GM23338 (cell line): ENCODE results near the gene RAB9B. TPM values are rescaled to one million over a fixed set of nuclear protein-coding genes. Genes with fewer than 3 reads are reported as not detected.

Experiments used
- ATAC-seq: fragments of 200-7000 bp; cut with Tn5 transposase; 3 replicates; pipeline ENCODE4 v1.9.1; 2020
- DNase-seq: peaks from one replicate; pipeline ENCODE4 v3.0.0-alpha.2; 2015; ENCODE audit warnings: low spot score
- H2AFZ ChIP-seq: fragments of 200-600 bp; sonication (generic); 2 replicates; pipeline ENCODE4 v1.8.0; 2016; ENCODE audit warnings: antibody characterized with exemption, mild to moderate bottlenecking, moderate library complexity
- H3F3A ChIP-seq: fragments of 200-600 bp; sonication (generic); replicated peaks from 2 replicates; pipeline ENCODE4 v1.8.0; 2017; ENCODE audit warnings: antibody characterized with exemption, mixed run types, low read depth
- H3K27ac ChIP-seq: fragments of 200-600 bp; sonication (generic); 2 replicates; pipeline ENCODE4 v1.6.1; 2016; ENCODE audit warnings: low read depth
- H3K27me3 ChIP-seq: fragments of 200-600 bp; sonication (generic); 2 replicates; pipeline ENCODE4 v1.8.0; 2016; ENCODE audit warnings: mild to moderate bottlenecking, mixed run types, moderate library complexity; ENCODE audit not compliant: insufficient read depth
- H3K36me3 ChIP-seq: fragments of 200-600 bp; sonication (generic); 2 replicates; pipeline ENCODE4 v1.8.0; 2016; ENCODE audit warnings: mild to moderate bottlenecking; ENCODE audit not compliant: insufficient read depth
- H3K4me1 ChIP-seq: fragments of 200-600 bp; sonication (generic); 2 replicates; pipeline ENCODE4 v1.8.0; 2016; ENCODE audit warnings: mild to moderate bottlenecking, moderate library complexity; ENCODE audit not compliant: insufficient read depth
- H3K4me2 ChIP-seq: fragments of 200-600 bp; sonication (generic); 2 replicates; pipeline ENCODE4 v1.7.1; 2017; ENCODE audit warnings: mixed run types
- H3K4me3 ChIP-seq: fragments of 200-600 bp; sonication (generic); 2 replicates; pipeline ENCODE4 v1.6.1; 2016; ENCODE audit warnings: mixed run types
- H3K79me2 ChIP-seq: fragments of 200-600 bp; sonication (generic); replicated peaks from 2 replicates; pipeline ENCODE4 v1.8.0; 2017; ENCODE audit warnings: mild to moderate bottlenecking; ENCODE audit not compliant: insufficient read depth
- H3K9me2 ChIP-seq: fragments of 200-600 bp; sonication (generic); 2 replicates; pipeline ENCODE4 v1.8.0; 2017; ENCODE audit not compliant: insufficient read depth
- H4K20me1 ChIP-seq: fragments of 200-600 bp; sonication (generic); replicated peaks from 2 replicates; pipeline ENCODE4 v1.8.0; 2017; ENCODE audit warnings: mild to moderate bottlenecking; ENCODE audit not compliant: insufficient read depth
- H3K27ac Mint-ChIP-seq: 2 replicates; pipeline ENCODE4 v1.8.0; 2020; ENCODE audit warnings: inconsistent platforms, mild to moderate bottlenecking, moderate library complexity, mixed read lengths
- H3K27me3 Mint-ChIP-seq: 3 replicates; pipeline ENCODE4 v1.8.0; 2022; ENCODE audit warnings: low read depth, mild to moderate bottlenecking, moderate library complexity, mixed read lengths, inconsistent platforms; ENCODE audit not compliant: insufficient read depth, poor library complexity
- H3K36me3 Mint-ChIP-seq: 3 replicates; pipeline ENCODE4 v1.8.0; 2021; ENCODE audit warnings: low read depth, mild to moderate bottlenecking, inconsistent platforms, moderate library complexity, mixed read lengths
- H3K4me1 Mint-ChIP-seq: 3 replicates; pipeline ENCODE4 v1.8.0; 2020; ENCODE audit warnings: mild to moderate bottlenecking, inconsistent platforms, mixed read lengths
- H3K4me3 Mint-ChIP-seq: 3 replicates; pipeline ENCODE4 v1.8.0; 2021; ENCODE audit warnings: moderate library complexity, mild to moderate bottlenecking, inconsistent platforms, mixed read lengths
- H3K9me3 Mint-ChIP-seq: 3 replicates; pipeline ENCODE4 v1.8.0; 2020; ENCODE audit warnings: moderate library complexity, mild to moderate bottlenecking, inconsistent platforms, mixed read lengths
- CREB1 ChIP-seq: fragments of 250-450 bp; sonication (Bioruptor Pico); IDR thresholded peaks from 2 replicates; pipeline ENCODE4 v1.5.0; 2020; ENCODE audit warnings: low read depth, mild to moderate bottlenecking, moderate library complexity
- CTCF ChIP-seq, 2 experiments: fragments of 200-600 bp in 1 of 2; sonication (generic) in 1 of 2; conservative IDR thresholded peaks; 2 replicates each; pipeline versions ENCODE4 v1.5.1 to v1.6.1; 2016 to 2017; ENCODE audit warnings: antibody characterized with exemption in 2 of 2, low read depth in 2 of 2, mild to moderate bottlenecking in 2 of 2, moderate library complexity in 1 of 2
- ETS1 ChIP-seq: IDR thresholded peaks from 2 replicates; pipeline ENCODE4 v1.6.1; 2016; ENCODE audit warnings: antibody characterized with exemption
- EZH2 ChIP-seq: fragments of 200-600 bp; sonication (generic); IDR thresholded peaks from one replicate; pipeline ENCODE4 v1.8.0; 2017; ENCODE audit warnings: antibody characterized with exemption, mild to moderate bottlenecking, low read depth; ENCODE audit not compliant: unreplicated experiment
- EZH2phosphoT487 ChIP-seq: fragments of 200-600 bp; sonication (generic); IDR thresholded peaks from one replicate; pipeline ENCODE4 v1.8.1; 2018; ENCODE audit warnings: antibody characterized with exemption; ENCODE audit not compliant: unreplicated experiment
- JUNB ChIP-seq: IDR thresholded peaks from one replicate; pipeline ENCODE4 v1.6.1; 2016; ENCODE audit warnings: antibody characterized with exemption; ENCODE audit not compliant: unreplicated experiment
- NANOG ChIP-seq: IDR thresholded peaks from 2 replicates; pipeline ENCODE4 v1.6.1; 2016; ENCODE audit warnings: antibody characterized with exemption, borderline replicate concordance
- POLR2AphosphoS5 ChIP-seq: IDR thresholded peaks from 2 replicates; pipeline ENCODE4 v1.6.1; 2016; ENCODE audit warnings: antibody characterized with exemption, low read depth
- REST ChIP-seq: IDR thresholded peaks from one replicate; pipeline ENCODE4 v1.6.1; 2018; ENCODE audit warnings: antibody characterized with exemption; ENCODE audit not compliant: unreplicated experiment
- STAT1 ChIP-seq: IDR thresholded peaks from one replicate; pipeline ENCODE4 v1.6.1; 2016; ENCODE audit warnings: antibody characterized with exemption; ENCODE audit not compliant: unreplicated experiment
- ZNF114 ChIP-seq: fragments of 250-450 bp; sonication (Bioruptor Pico); IDR thresholded peaks from 2 replicates; pipeline ENCODE4 v1.5.0; 2020; ENCODE audit warnings: mild to moderate bottlenecking, moderate library complexity
- ZNF331 ChIP-seq: fragments of 250-450 bp; sonication (Bioruptor Pico); IDR thresholded peaks from 2 replicates; pipeline ENCODE4 v1.5.0; 2020; ENCODE audit warnings: low read depth, mild to moderate bottlenecking, moderate library complexity
- ZNF462 ChIP-seq: fragments of 250-450 bp; sonication (Bioruptor Pico); IDR thresholded peaks from 2 replicates; pipeline ENCODE4 v1.5.0; 2020; ENCODE audit warnings: mild to moderate bottlenecking, moderate library complexity
- polyA plus RNA-seq: library from polyadenylated mRNA; unstranded; fragments of >200 nt; fragmentation: Nextera tagmentation; extraction: Ambion mirVana; gene quantifications from 2 replicates; pipeline ENCODE4 v1.2.1, GENCODE V29; 2016
- total RNA-seq: library from RNA; depleted of rRNA; stranded (reverse); fragments of >200 nt; shearing (Covaris generic); gene quantifications from 2 replicates; pipeline ENCODE4 v1.2.3, GENCODE V29; 2014

The RAB9B gene
- total and polyA plus RNA-seq, 2 experiments from 2014 or later = 0.24 to 0.28 TPM

GRCh38 chrX:103864149-103864548 lies 32.1 kb upstream of the RAB9B start:
- H3K36me3 ChIP-seq = no peaks in the 10 kb centered on the region
- no peaks in the 10 kb centered on the region for H3K9me2 ChIP-seq
- no peak overlapping the region for H2AFZ ChIP-seq
- no peak overlapping the region for H3K27ac Mint-ChIP-seq
- no peaks in the 10 kb centered on the region for H3K27me3 Mint-ChIP-seq
- no peaks in the 10 kb centered on the region for H3K4me1 ChIP-seq
- no peak overlapping the region for H3K4me2 ChIP-seq
- H3K9me3 Mint-ChIP-seq = no peaks in the 10 kb centered on the region
- H3K27me3 ChIP-seq = no peaks in the 10 kb centered on the region
- ATAC-seq (no peak), DNase-seq (no peak)
- no peaks in the 10 kb centered on the region for H3K79me2 ChIP-seq
- TF ChIP-seq NANOG (no peak), ZNF331 (CRISPR knock-in tag) (no peak), ZNF114 (CRISPR knock-in tag) (no peak), CREB1 (CRISPR knock-in tag) (no peak), ETS1 (no peak), EZH2phosphoT487 (no peak), STAT1 (no peak), EZH2 (no peak), POLR2AphosphoS5 (no peak), ZNF462 (CRISPR knock-in tag) (no peak), CTCF (conservative IDR thresholded peaks at IDR 0.05; ENCODE audit: low read depth in 2 of 2) (no peak), REST (no peak), JUNB (no peak)
- H3K4me1 Mint-ChIP-seq = no peaks in the 10 kb centered on the region
- H3K36me3 Mint-ChIP-seq = no peaks in the 10 kb centered on the region
- no peaks in the 10 kb centered on the region for H4K20me1 ChIP-seq
- H3K4me3 Mint-ChIP-seq = no peak overlapping the region
- H3K4me3 ChIP-seq = no peak overlapping the region
- no peaks in the 10 kb centered on the region for H3F3A ChIP-seq
- no peak overlapping the region for H3K27ac ChIP-seq
